Psoas muscle (tissue), 8 donors: ENCODE data around the gene SLC4A3. TPM values are rescaled to one million over a fixed set of nuclear protein-coding genes. Genes with fewer than 3 reads are reported as not detected.
A peak's percentile ranks its signal among the peaks of the same experiment; 100 is the strongest.

ENCODE experiments used
- ATAC-seq, 4 donors: fragments of 200-7000 bp; cut with Tn5 transposase; one replicate each; pipeline ENCODE4 v1.9.1; 2020; ENCODE audit warnings: moderate library complexity in 3 of 4, mild to moderate bottlenecking in 2 of 4
- DNase-seq, 2 donors: peaks; one replicate each; pipeline ENCODE4 v3.0.0-alpha.2; 2020
- H3K27ac ChIP-seq: fragments of 200-600 bp; one replicate; pipeline ENCODE4 v1.8.0; 2022
- H3K27me3 ChIP-seq, 3 donors: fragments of 200-600 bp in 1 of 3; one replicate each; pipeline versions ENCODE4 v1.6.1 to v1.8.0; 2013 to 2022; ENCODE audit warnings: low read length in 2 of 3, mild to moderate bottlenecking in 2 of 3, moderate library complexity in 1 of 3; ENCODE audit not compliant: insufficient read depth in 3 of 3
- H3K36me3 ChIP-seq, 2 donors: fragments of 200-600 bp in 1 of 2; one replicate each; pipeline versions ENCODE4 v1.6.1 to v1.8.0; 2013 to 2022; ENCODE audit warnings: low read depth in 1 of 2, mild to moderate bottlenecking in 1 of 2, moderate library complexity in 1 of 2; ENCODE audit not compliant: insufficient read depth in 1 of 2
- H3K4me1 ChIP-seq: fragments of 200-600 bp; one replicate; pipeline ENCODE4 v1.8.0; 2022
- H3K4me3 ChIP-seq: fragments of 200-600 bp; one replicate; pipeline ENCODE4 v1.8.0; 2022; ENCODE audit warnings: mild to moderate bottlenecking
- H3K9me3 ChIP-seq: fragments of 200-600 bp; one replicate; pipeline ENCODE4 v1.8.0; 2022
- WGBS, 3 donors: extraction: QIAGEN DNeasy Blood & Tissue Kit; methylation state at CpG; one replicate each; pipeline versions ENCODE4 v1.1.6 to v1.1.7; 2013; 5-methylcytosine and 5-hydroxymethylcytosine counted together
- intact Hi-C, 2 donors: fragments of 100-400 bp; cut with DNase I; formaldehyde crosslinking; loops; one replicate each; pipeline versions ENCODE4 v1.11.0 to v1.14.2; 2022
- polyA plus RNA-seq, 3 donors: library from polyadenylated mRNA; stranded (reverse); fragments of 200-250 nt; gene quantifications; one replicate each; pipeline ENCODE4 v1.2.3, GENCODE V29; 2013
- total RNA-seq, 4 donors: library from RNA; stranded (reverse); fragmentation: NEBNext Ultra II Directional in 2 of 4; extraction: Animal tissue kit (Norgen Biotek cat#: 25700) in 2 of 4; gene quantifications; one replicate each; pipeline versions ENCODE4 v1.2.1 to v1.2.4, GENCODE V29; 2021 to 2023
- TF ChIP-seq, protein P1 (sequence below): fragments of 200-600 bp; IDR thresholded peaks from one replicate; pipeline ENCODE4 v1.8.0; 2022; ENCODE audit warnings: antibody characterized with exemption
- donor health status: healthy with polysubstance abuse.
- donor health status: DM: no; HTN: no; CAD: no; lungs with moderate emphysema.
- donor health status: Bipolar disorder and iron deficiency.
- donor health status: healthy.
- donor health status: DM: yes; HTN: yes; CAD: no.
- donor health status: DM: no; HTN: no; CAD: no.
- donor health status: DM: no; HTN: no; CAD: no.
- donor health status: DM: yes; HTN: yes; CAD: no.

The SLC4A3 gene
- total and polyA plus RNA-seq, 7 donors, result 0.40 to 1.4 (median 0.60) TPM

GRCh38 chr2:219630770-219631405, 3.5 kb downstream of the SLC4A3 start:
- H3K4me1 ChIP-seq, result no peaks in the 10 kb centered on the region
- no peak overlapping the region for H3K4me3 ChIP-seq
- 63 to 68% (median 67%) methylated on average over 17 of the region's 17 CpGs for WGBS, 3 donors
- DNase-seq, result peak in 1 of 2 donors; percentile 53
- no peak overlapping the region for H3K27ac ChIP-seq
- no peaks in the 10 kb centered on the region for H3K9me3 ChIP-seq
- no peaks in the 10 kb centered on the region for H3K27me3 ChIP-seq
- TF ChIP-seq, protein P1, sequence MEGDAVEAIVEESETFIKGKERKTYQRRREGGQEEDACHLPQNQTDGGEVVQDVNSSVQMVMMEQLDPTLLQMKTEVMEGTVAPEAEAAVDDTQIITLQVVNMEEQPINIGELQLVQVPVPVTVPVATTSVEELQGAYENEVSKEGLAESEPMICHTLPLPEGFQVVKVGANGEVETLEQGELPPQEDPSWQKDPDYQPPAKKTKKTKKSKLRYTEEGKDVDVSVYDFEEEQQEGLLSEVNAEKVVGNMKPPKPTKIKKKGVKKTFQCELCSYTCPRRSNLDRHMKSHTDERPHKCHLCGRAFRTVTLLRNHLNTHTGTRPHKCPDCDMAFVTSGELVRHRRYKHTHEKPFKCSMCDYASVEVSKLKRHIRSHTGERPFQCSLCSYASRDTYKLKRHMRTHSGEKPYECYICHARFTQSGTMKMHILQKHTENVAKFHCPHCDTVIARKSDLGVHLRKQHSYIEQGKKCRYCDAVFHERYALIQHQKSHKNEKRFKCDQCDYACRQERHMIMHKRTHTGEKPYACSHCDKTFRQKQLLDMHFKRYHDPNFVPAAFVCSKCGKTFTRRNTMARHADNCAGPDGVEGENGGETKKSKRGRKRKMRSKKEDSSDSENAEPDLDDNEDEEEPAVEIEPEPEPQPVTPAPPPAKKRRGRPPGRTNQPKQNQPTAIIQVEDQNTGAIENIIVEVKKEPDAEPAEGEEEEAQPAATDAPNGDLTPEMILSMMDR, result no peak
- peak in 3 of 4 donors; percentile 20 to 34 (median 26) for ATAC-seq
- intact Hi-C loops, result no loop called here
- H3K36me3 ChIP-seq, result no peaks in the 10 kb centered on the region

GRCh38 chr2:219631406-219631891, 4.0 kb downstream of the SLC4A3 start:
- TF ChIP-seq, protein P1, result no peak
- no peaks in the 10 kb centered on the region for H3K36me3 ChIP-seq
- ATAC-seq (no peak), DNase-seq (no peak)
- no peaks in the 10 kb centered on the region for H3K27me3 ChIP-seq
- H3K4me1 ChIP-seq, result no peaks in the 10 kb centered on the region
- intact Hi-C loops, result no loop called here
- no peak overlapping the region for H3K4me3 ChIP-seq
- H3K27ac ChIP-seq, result no peak overlapping the region
- no peaks in the 10 kb centered on the region for H3K9me3 ChIP-seq
- WGBS, 3 donors, result 89 to 91% (median 90%) methylated on average over 8 to 9 of the region's 9 CpGs

DNA sequence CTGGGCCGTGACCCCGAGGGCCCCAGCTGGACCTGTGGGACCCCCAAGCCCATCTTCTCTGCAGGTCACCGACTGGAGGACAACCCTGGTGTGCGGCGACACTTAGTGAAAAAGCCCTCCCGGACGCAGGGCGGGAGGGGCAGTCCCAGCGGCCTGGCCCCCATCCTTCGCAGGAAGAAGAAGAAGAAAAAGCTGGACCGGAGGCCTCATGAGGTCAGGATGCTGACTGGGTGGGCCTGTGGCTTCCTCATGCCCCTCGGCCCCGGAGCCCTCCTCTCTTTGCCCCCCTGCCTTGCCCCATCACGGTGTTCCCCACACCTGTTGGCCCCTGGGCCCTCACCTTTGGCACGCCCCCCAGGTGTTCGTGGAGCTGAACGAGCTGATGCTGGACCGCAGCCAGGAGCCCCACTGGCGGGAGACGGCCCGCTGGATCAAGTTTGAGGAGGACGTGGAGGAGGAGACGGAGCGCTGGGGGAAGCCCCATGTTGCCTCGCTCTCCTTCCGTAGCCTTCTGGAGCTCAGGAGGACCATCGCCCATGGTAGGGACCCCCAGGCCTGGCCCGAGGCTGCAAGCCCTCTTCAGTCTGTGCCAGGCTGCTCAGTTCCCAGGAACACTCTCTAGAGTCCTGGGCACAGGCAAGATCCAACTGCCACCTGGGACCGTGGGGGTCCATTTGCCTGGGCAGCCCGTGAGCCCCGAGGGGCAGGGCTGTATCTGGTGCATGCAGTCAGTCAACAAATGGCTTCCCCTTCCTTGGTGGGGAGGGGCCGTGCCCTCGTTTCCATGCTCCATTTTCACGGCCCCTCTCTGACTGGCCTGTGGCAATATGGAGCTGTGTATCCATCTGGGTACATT, 4.7 kb downstream of the SLC4A3 start:
- 82 to 87% (median 87%) methylated on average over 31 to 34 of the region's 34 CpGs for WGBS, 3 donors
- H3K27ac ChIP-seq, result no peak overlapping the region
- DNase-seq (no peak), ATAC-seq (no peak)
- H3K4me1 ChIP-seq, result no peaks in the 10 kb centered on the region
- H3K36me3 ChIP-seq, result no peaks in the 10 kb centered on the region
- H3K4me3 ChIP-seq, result no peak overlapping the region
- no peaks in the 10 kb centered on the region for H3K27me3 ChIP-seq
- intact Hi-C loops, result no loop called here
- TF ChIP-seq, protein P1, result no peak
- H3K9me3 ChIP-seq, result no peaks in the 10 kb centered on the region

- no peaks in the 10 kb centered on the region for H3K9me3 ChIP-seq
- DNase-seq (no peak), ATAC-seq (no peak)
- H3K36me3 ChIP-seq, result no peaks in the 10 kb centered on the region
- WGBS, 3 donors, result 82 to 94% (median 93%) methylated on average over 8 of the region's 8 CpGs
- TF ChIP-seq, protein P1, result no peak
- no peaks in the 10 kb centered on the region for H3K4me1 ChIP-seq
- no peaks in the 10 kb centered on the region for H3K27me3 ChIP-seq
- H3K27ac ChIP-seq, result no peak overlapping the region
- no peak overlapping the region for H3K4me3 ChIP-seq
- intact Hi-C loops, result no loop called here
Observed at GRCh38 chr2:219632760-219633105, 5.3 kb downstream of the SLC4A3 start.
